Ascending aorta (tissue), 2 donors: Measurements from ENCODE around the gene MGST2. TPM values are rescaled to one million over a fixed set of nuclear protein-coding genes. Genes with fewer than 3 reads are reported as not detected.

Source experiments
- DNase-seq, 2 donors: peaks; one replicate each; pipeline ENCODE4 v3.0.0-alpha.2; 2019; ENCODE audit warnings: low spot score in 2 of 2
- H3K27ac ChIP-seq, 2 donors: fragments of 200-600 bp; sonication (generic); one replicate each; pipeline ENCODE4 v1.5.1; 2016 to 2017; ENCODE audit warnings: mild to moderate bottlenecking in 1 of 2
- H3K27me3 ChIP-seq: fragments of 200-600 bp; sonication (generic); one replicate; pipeline ENCODE4 v1.5.1; 2017
- H3K36me3 ChIP-seq, 2 donors: fragments of 200-600 bp; sonication (generic); one replicate each; pipeline ENCODE4 v1.5.1; 2016
- H3K4me1 ChIP-seq, 2 donors: fragments of 200-600 bp; sonication (generic); one replicate each; pipeline ENCODE4 v1.5.1; 2016 to 2017; ENCODE audit warnings: mild to moderate bottlenecking in 1 of 2
- H3K4me3 ChIP-seq, 2 donors: fragments of 200-600 bp; sonication (generic); one replicate each; pipeline ENCODE4 v1.5.1; 2016 to 2017; ENCODE audit warnings: mild to moderate bottlenecking in 1 of 2
- H3K9me3 ChIP-seq, 2 donors: fragments of 200-600 bp; sonication (generic); one replicate each; pipeline ENCODE4 v1.5.1; 2016
- intact Hi-C: fragments of 100-400 bp; cut with DNase I; formaldehyde crosslinking; loops from one replicate; pipeline ENCODE4 v1.15.1; 2023
- total RNA-seq: library from RNA; depleted of rRNA; stranded (reverse); fragments of >200 nt; gene quantifications from one replicate; pipeline ENCODE4 v1.1.0, GENCODE V29; 2016
- TF ChIP-seq, protein P1 (sequence below), 3 experiments: fragments of 200-600 bp in 2 of 3; fragments of 450-650 bp in 1 of 3; sonication (generic) in 2 of 3; IDR thresholded peaks; one replicate each; pipeline ENCODE4 v1.5.1; 2016 to 2019; ENCODE audit warnings: antibody characterized with exemption in 3 of 3, mild to moderate bottlenecking in 1 of 3, moderate library complexity in 1 of 3

MGST2 gene
- total RNA-seq, 1 donor from 2014 or later: 34.4 TPM

DNA sequence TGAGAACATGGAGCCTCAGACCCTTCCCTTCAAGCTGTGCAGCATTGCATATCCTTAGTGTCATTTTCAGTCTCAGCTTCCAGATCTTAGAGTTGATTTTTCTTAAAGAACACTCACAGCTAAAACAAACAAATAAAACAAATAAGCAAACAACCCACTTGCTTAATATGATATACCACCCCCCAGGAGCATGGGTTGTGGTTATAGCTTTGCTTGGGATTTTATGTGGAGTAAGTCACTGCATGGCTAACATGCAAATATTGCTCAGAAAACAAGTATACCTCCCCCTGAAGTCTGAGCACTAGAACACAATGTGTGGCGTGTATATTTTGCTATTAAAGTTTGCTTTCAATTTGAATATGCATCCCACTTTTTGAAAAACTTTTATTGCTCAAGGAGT lies 78.6 kb downstream of the MGST2 start:
- intact Hi-C loops: loop anchor here (5.0 kb wide), 2 partner anchors 493 to 1388 kb away; partner anchors contain the start of gene RNF150
- Histone ChIP-seq H3K36me3 (no peaks in the 10 kb centered on the region), H3K9me3 (no peaks in the 10 kb centered on the region)

GRCh38 chr4:139745111-139745639 lies 79.6 kb downstream of the MGST2 start:
- DNase-seq: no peak
- intact Hi-C loops: no loop called here
- Histone ChIP-seq H3K9me3 (no peaks in the 10 kb centered on the region), H3K27ac (no peak overlapping the region), H3K27me3 (no peaks in the 10 kb centered on the region), H3K4me3 (no peak overlapping the region), H3K4me1 (peaks cover 0 to 7% of the 10 kb centered on the region in 2 donors), H3K36me3 (no peaks in the 10 kb centered on the region)
- TF ChIP-seq, protein P1, sequence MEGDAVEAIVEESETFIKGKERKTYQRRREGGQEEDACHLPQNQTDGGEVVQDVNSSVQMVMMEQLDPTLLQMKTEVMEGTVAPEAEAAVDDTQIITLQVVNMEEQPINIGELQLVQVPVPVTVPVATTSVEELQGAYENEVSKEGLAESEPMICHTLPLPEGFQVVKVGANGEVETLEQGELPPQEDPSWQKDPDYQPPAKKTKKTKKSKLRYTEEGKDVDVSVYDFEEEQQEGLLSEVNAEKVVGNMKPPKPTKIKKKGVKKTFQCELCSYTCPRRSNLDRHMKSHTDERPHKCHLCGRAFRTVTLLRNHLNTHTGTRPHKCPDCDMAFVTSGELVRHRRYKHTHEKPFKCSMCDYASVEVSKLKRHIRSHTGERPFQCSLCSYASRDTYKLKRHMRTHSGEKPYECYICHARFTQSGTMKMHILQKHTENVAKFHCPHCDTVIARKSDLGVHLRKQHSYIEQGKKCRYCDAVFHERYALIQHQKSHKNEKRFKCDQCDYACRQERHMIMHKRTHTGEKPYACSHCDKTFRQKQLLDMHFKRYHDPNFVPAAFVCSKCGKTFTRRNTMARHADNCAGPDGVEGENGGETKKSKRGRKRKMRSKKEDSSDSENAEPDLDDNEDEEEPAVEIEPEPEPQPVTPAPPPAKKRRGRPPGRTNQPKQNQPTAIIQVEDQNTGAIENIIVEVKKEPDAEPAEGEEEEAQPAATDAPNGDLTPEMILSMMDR (IDR thresholded peaks at IDR 0.05): no peak

More for the DNA sequence above, 78.6 kb downstream of the MGST2 start:
- no peak overlapping the region for H3K27ac ChIP-seq
- H3K27me3 ChIP-seq: no peaks in the 10 kb centered on the region
- H3K4me1 ChIP-seq: peaks cover 0 to 7% of the 10 kb centered on the region in 2 donors
- no peak overlapping the region for H3K4me3 ChIP-seq
- TF ChIP-seq, protein P1 (IDR thresholded peaks at IDR 0.05): no peak
- DNase-seq: no peak

DNA sequence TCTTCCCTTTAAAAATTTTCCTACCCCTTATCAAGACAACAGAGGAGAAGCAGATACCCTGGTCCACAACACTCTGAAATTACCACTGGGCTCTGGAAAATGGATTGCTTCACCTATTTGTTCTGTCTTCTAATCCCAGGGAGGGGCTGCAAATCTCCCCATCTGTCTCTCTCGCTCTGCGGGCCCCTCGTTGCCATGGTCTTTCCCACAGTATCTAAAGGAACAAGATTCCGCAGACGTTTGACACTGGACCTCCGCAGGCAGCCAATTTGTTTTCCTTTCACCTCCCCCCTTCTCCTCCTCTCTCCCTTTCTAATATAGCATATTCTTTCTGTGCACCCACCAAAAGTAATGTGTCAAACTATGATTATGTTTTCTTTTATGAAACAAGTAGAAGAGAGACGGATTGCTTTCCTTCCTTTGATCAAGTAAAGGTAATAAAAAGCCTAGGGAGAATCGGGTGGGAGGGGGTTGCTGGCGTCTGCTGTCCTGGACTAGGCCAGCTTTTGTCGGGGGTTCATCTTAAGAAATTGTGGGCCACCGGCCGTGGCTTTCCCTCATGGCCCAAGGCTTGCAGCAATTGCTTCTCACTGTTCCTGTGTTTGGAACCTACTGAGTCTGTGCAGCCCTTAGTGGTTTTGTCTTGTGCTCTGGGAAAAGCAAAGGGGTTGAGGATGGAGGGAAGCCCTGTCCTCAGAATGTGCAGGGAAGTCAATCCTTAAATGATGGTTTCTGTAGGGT lies 81.0 kb downstream of the MGST2 start:
- Histone ChIP-seq H3K27me3 (no peaks in the 10 kb centered on the region), H3K27ac (no peak overlapping the region), H3K4me3 (no peak overlapping the region), H3K4me1 (no peaks in the 10 kb centered on the region), H3K36me3 (no peaks in the 10 kb centered on the region), H3K9me3 (no peaks in the 10 kb centered on the region)
- TF ChIP-seq, protein P1 (IDR thresholded peaks at IDR 0.05): no peak
- no peak for DNase-seq
- intact Hi-C loops: no loop called here

DNA sequence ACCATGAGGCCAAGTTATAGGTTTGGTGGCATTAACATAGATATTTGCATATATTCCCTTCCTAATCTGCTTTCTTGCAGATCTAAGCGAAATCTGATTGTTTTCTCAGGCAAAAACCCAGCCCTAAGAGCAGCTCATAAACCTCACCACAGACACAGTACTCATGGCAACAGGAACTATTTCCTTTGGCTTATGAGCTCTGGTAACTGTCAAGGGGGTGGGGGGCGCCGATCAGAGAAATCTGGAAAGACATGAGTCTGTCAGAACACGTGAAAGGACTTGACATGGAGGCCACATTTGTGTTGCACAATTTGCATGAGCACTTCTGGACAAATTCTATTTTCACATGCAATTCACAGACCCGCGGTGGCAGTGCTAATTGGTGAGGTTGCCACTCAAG lies 83.7 kb downstream of the MGST2 start:
- TF ChIP-seq, protein P1 (IDR thresholded peaks at IDR 0.05): no peak
- no peaks in the 10 kb centered on the region for H3K36me3 ChIP-seq
- DNase-seq: no peak
- intact Hi-C loops: no loop called here
- no peaks in the 10 kb centered on the region for H3K9me3 ChIP-seq
- no peaks in the 10 kb centered on the region for H3K4me1 ChIP-seq
- no peaks in the 10 kb centered on the region for H3K27me3 ChIP-seq
- H3K4me3 ChIP-seq: no peak overlapping the region
- H3K27ac ChIP-seq: no peak overlapping the region

DNA sequence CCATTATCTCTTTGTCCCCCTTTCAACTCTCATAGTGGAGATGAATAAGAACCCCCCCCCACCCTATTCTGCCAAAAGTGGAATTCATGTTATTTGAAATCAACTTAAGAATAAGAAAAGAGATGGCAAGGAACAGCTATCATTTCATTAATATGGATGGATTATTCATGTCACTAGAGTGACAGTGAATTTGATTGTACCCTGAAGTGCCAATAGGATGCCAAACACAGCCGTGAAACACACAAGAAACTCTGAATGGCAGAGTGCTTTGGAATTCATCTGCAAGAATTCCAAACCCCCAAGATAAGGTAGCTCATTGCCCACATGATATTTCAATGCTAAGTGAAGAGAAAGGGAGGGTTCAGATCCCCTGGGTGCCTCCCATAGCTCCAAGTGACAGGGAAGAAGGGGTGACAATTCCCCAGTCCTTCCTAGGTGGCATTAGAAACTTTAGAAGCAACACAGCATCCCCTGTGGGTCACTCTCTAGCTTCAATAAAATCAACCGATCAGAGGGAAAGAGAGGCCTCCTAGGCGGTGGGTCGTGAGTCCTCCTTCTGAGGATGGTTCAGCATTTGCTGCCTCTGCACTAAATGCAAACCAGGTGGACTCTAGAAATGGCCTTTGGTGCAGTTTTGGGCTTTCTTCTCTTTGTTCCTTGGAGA lies 84.3 kb downstream of the MGST2 start:
- Histone ChIP-seq H3K27ac (no peak overlapping the region), H3K27me3 (no peaks in the 10 kb centered on the region), H3K4me1 (no peaks in the 10 kb centered on the region), H3K4me3 (no peak overlapping the region), H3K36me3 (no peaks in the 10 kb centered on the region), H3K9me3 (no peaks in the 10 kb centered on the region)
- intact Hi-C loops: no loop called here
- no peak for DNase-seq
- TF ChIP-seq, protein P1 (IDR thresholded peaks at IDR 0.05): no peak
